ENCODE results near the gene GLB1L2. TPM values are rescaled to one million over a fixed set of nuclear protein-coding genes. Genes with fewer than 3 reads are reported as not detected.

GLB1L2 gene
- total RNA-seq, 1 donor from 2014 or later = 1.7 TPM

DNA sequence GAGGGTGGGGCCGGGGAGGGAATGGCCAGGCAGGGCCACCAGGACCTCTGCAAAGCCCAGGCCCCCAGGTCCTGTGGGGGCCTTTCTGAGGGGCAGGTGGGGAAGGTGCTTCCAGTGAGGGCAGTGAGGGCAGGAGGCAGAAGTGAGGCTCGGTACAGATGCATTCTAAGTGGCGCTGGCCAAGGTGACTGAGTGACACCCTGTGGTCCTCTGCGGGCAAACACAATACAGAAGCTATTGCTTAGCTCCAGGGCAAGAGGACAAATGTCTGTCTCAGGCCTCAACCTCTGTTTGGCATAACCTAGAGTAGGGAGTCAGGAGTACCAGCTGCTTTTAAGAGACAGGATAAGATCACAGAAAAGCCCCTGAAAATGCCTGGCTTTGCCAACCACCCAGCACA is 49.0 kb downstream of the GLB1L2 start:
- no peaks in the 10 kb centered on the region for H3K36me3 ChIP-seq
- TF ChIP-seq, protein P1, sequence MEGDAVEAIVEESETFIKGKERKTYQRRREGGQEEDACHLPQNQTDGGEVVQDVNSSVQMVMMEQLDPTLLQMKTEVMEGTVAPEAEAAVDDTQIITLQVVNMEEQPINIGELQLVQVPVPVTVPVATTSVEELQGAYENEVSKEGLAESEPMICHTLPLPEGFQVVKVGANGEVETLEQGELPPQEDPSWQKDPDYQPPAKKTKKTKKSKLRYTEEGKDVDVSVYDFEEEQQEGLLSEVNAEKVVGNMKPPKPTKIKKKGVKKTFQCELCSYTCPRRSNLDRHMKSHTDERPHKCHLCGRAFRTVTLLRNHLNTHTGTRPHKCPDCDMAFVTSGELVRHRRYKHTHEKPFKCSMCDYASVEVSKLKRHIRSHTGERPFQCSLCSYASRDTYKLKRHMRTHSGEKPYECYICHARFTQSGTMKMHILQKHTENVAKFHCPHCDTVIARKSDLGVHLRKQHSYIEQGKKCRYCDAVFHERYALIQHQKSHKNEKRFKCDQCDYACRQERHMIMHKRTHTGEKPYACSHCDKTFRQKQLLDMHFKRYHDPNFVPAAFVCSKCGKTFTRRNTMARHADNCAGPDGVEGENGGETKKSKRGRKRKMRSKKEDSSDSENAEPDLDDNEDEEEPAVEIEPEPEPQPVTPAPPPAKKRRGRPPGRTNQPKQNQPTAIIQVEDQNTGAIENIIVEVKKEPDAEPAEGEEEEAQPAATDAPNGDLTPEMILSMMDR (IDR thresholded peaks at IDR 0.05) = no peak
- DNase-seq (ENCODE audit: low spot score in 2 of 2) = no peak
- H3K4me1 ChIP-seq = peaks cover 0 to 3% of the 10 kb centered on the region in 2 donors
- intact Hi-C loops (cut with DNase I) = no loop called here
- no peak overlapping the region for H3K27ac ChIP-seq
- H3K9me3 ChIP-seq = no peaks in the 10 kb centered on the region
- no peak overlapping the region for H3K4me3 ChIP-seq
- H3K27me3 ChIP-seq = no peaks in the 10 kb centered on the region

DNA sequence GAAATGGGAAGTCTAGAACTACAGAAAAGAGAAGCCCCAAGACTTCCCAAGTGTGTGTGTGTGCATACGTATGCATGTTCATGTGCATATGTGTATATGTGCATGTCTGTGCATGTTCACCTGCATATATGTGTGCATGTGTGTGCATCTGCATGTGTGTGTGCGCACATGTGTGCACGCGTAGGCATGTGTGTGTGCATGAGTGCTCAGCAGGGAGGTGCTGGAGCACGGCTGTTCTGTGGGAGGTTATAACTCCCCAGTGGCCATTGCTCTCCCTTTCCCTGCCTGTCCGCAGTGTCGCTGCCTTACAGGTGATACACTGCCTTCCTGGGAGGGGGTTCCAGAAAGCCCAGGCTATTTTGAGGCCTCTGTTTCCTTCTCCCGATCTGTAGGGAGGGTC is 50.5 kb downstream of the GLB1L2 start:
- Histone ChIP-seq H3K27me3 (no peaks in the 10 kb centered on the region), H3K9me3 (no peaks in the 10 kb centered on the region), H3K4me3 (no peak overlapping the region), H3K36me3 (no peaks in the 10 kb centered on the region), H3K4me1 (peaks cover 0 to 3% of the 10 kb centered on the region in 2 donors), H3K27ac (no peak overlapping the region)
- TF ChIP-seq, protein P1 (IDR thresholded peaks at IDR 0.05) = no peak
- intact Hi-C loops (cut with DNase I) = no loop called here
- no peak for DNase-seq (ENCODE audit: low spot score in 2 of 2)

DNA sequence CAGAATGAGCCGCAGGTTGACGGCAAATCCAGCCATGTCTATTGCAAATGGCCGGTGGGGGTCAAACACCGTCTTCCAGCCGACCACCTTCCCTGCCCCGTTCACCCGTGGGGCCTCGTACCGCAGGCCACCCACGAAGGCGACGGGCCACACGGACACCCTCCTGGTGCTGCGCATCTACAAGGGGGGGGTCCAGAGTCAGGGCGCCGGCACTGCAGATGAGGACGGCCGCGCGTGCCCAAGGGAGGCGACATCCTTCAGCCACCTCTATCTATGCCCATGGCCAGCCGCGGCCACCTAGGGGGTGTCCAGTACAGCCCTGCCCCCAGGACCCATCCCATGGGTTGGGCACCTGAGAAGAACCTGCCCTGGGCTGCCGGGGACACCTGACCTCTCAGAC is 51.0 kb downstream of the GLB1L2 start:
- no peak overlapping the region for H3K4me3 ChIP-seq
- H3K4me1 ChIP-seq = peaks cover 0 to 3% of the 10 kb centered on the region in 2 donors
- no peaks in the 10 kb centered on the region for H3K9me3 ChIP-seq
- intact Hi-C loops (cut with DNase I) = no loop called here
- DNase-seq (ENCODE audit: low spot score in 2 of 2) = no peak
- TF ChIP-seq, protein P1 (IDR thresholded peaks at IDR 0.05) = no peak
- no peaks in the 10 kb centered on the region for H3K27me3 ChIP-seq
- no peaks in the 10 kb centered on the region for H3K36me3 ChIP-seq
- no peak overlapping the region for H3K27ac ChIP-seq

DNA sequence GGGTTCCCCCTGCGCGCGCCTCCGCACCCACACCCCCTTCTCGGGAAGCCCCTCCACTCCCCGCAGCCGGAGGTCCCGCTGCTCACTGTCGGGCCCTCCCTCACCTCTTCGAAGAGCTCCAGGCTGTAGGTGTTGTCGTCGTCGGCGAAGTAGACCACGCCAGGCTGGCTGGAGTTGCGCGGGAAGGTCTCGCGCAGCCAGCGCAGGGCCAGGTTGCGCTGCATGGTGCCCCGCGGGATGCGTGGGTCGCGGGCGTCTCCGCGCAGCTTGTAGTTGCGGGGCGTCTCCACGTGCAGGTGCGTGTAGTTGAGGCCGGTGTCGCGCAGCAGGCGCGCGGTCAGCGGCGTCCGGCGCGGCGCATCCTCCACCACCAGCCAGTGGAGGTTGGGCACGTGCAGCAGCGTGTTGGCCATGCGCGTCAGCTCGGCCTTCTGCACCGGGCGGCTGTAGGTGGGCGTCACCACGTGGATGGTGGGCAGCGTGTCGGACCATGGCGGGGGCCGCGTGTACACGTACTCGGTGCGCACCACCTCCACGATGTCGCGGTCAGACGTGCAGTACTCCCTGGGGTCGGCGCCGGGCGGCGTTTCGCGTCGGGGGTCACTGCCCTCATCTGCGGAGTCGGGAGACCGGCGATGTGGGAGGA is 51.9 kb downstream of the GLB1L2 start:
- TF ChIP-seq, protein P1 (IDR thresholded peaks at IDR 0.05) = no peak
- Histone ChIP-seq H3K27ac (no peak overlapping the region), H3K4me1 (peaks cover 0 to 3% of the 10 kb centered on the region in 2 donors), H3K36me3 (no peaks in the 10 kb centered on the region), H3K9me3 (no peaks in the 10 kb centered on the region), H3K4me3 (no peak overlapping the region), H3K27me3 (no peaks in the 10 kb centered on the region)
- DNase-seq (ENCODE audit: low spot score in 2 of 2) = no peak
- intact Hi-C loops (cut with DNase I) = no loop called here

DNA sequence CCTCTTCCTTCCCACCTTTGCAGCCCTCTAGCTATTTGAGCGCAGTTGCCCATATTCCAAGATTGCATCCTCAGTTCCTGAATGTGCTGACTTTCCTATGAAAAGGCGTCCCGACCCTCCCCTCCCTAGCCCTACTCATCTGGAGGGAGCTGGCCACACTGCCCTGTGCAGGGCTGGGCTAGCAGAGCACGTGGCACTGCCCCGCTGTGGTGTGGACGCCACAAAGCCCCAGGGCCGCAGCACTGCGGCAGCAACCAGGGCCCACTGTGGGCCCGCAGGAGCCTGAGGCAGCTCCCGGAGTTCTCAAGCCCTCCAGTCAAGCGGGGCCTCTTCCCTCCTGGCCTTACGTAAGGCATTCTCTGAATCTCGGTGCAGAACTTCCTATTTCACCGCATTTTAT is 52.6 kb downstream of the GLB1L2 start:
- intact Hi-C loops (cut with DNase I) = no loop called here
- no peak for DNase-seq (ENCODE audit: low spot score in 2 of 2)
- TF ChIP-seq, protein P1 (IDR thresholded peaks at IDR 0.05) = no peak

DNA sequence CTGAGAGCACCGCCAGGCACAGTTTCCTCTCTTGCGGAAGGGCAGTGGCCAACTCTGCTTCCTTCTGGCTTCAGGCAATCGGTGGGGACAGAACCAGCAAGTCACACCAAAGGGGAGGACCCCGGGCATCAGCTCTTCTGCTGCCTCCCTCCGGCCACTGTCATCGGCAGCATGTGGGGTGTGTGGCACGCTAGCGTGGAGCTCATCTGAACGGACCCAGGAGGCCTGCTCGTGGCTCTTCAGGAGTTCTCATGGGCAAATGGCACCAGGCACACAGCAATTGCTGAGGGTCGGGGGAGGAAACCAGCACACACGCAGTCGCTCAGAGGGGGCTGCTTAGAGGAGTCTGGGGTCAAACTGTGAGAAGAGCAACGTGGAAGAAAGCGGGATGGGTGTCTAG is 53.4 kb downstream of the GLB1L2 start:
- no peaks in the 10 kb centered on the region for H3K36me3 ChIP-seq
- no peak for DNase-seq (ENCODE audit: low spot score in 2 of 2)
- intact Hi-C loops (cut with DNase I) = no loop called here
- H3K27me3 ChIP-seq = no peaks in the 10 kb centered on the region
- H3K4me1 ChIP-seq = peaks cover 0 to 3% of the 10 kb centered on the region in 2 donors
- no peak overlapping the region for H3K4me3 ChIP-seq
- no peak overlapping the region for H3K27ac ChIP-seq
- no peaks in the 10 kb centered on the region for H3K9me3 ChIP-seq
- TF ChIP-seq, protein P1 (IDR thresholded peaks at IDR 0.05) = no peak

More for the DNA sequence above, 52.6 kb downstream of the GLB1L2 start:
- no peaks in the 10 kb centered on the region for H3K27me3 ChIP-seq
- peaks cover 0 to 3% of the 10 kb centered on the region in 2 donors for H3K4me1 ChIP-seq
- H3K4me3 ChIP-seq = no peak overlapping the region
- H3K36me3 ChIP-seq = no peaks in the 10 kb centered on the region
- H3K9me3 ChIP-seq = no peaks in the 10 kb centered on the region
- H3K27ac ChIP-seq = no peak overlapping the region

Measured in ascending aorta (tissue), 2 donors.